ENCODE measurements around the gene MMS22L. TPM values are rescaled to one million over a fixed set of nuclear protein-coding genes. Genes with fewer than 3 reads are reported as not detected.

Gene MMS22L
- total and polyA plus RNA-seq, 2 experiments from 2014 or later = 11.7 to 49.5 TPM

GRCh38 chr6:97113170-97113569, 169.8 kb downstream of the MMS22L start:
- Histone ChIP-seq H3K79me2 (replicated peaks; ENCODE audit: insufficient read depth) (no peaks in the 10 kb centered on the region), H3K4me2 (no peak overlapping the region), H2AFZ (no peak overlapping the region), H3K4me1 (ENCODE audit: insufficient read depth) (no peaks in the 10 kb centered on the region), H3F3A (replicated peaks; ENCODE audit: low read depth) (no peaks in the 10 kb centered on the region), H3K27me3 (ENCODE audit: insufficient read depth) (no peaks in the 10 kb centered on the region), H3K36me3 (ENCODE audit: insufficient read depth) (no peaks in the 10 kb centered on the region), H3K27ac (ENCODE audit: low read depth) (no peak overlapping the region), H3K4me3 (no peak overlapping the region), H4K20me1 (replicated peaks; ENCODE audit: insufficient read depth) (no peaks in the 10 kb centered on the region), H3K9me2 (ENCODE audit: insufficient read depth) (peaks cover 5% of the 10 kb centered on the region)
- Mint-ChIP-seq H3K4me3 (no peak overlapping the region), H3K27me3 (ENCODE audit: insufficient read depth, low read depth, poor library complexity) (no peaks in the 10 kb centered on the region), H3K4me1 (peaks cover 4% of the 10 kb centered on the region; the same call in 2 of the 3 replicates), H3K27ac (no peak overlapping the region), H3K9me3 (peaks cover 6% of the 10 kb centered on the region; the same call in 2 of the 3 replicates), H3K36me3 (ENCODE audit: low read depth) (0 out of 3 replicates have a peak, but pooled peaks cover 4% of the 10 kb centered on the region)
- DNase-seq (ENCODE audit: low spot score) (no peak), ATAC-seq (no peak)
- no peak for TF ChIP-seq NANOG (IDR thresholded peaks at IDR 0.05; ENCODE audit: borderline replicate concordance)
- TF ChIP-seq CREB1 (CRISPR knock-in tag; IDR thresholded peaks at IDR 0.05; ENCODE audit: low read depth) = no peak
- TF ChIP-seq EZH2 (IDR thresholded peaks at IDR 0.05; ENCODE audit: low read depth, unreplicated experiment) = no peak
- TF ChIP-seq, protein P1, sequence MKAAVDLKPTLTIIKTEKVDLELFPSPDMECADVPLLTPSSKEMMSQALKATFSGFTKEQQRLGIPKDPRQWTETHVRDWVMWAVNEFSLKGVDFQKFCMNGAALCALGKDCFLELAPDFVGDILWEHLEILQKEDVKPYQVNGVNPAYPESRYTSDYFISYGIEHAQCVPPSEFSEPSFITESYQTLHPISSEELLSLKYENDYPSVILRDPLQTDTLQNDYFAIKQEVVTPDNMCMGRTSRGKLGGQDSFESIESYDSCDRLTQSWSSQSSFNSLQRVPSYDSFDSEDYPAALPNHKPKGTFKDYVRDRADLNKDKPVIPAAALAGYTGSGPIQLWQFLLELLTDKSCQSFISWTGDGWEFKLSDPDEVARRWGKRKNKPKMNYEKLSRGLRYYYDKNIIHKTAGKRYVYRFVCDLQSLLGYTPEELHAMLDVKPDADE (IDR thresholded peaks at IDR 0.05) = no peak
- no peak for TF ChIP-seq EZH2phosphoT487 (IDR thresholded peaks at IDR 0.05; ENCODE audit: unreplicated experiment)
- no peak for TF ChIP-seq REST (IDR thresholded peaks at IDR 0.05; ENCODE audit: unreplicated experiment)
- TF ChIP-seq, protein P2, sequence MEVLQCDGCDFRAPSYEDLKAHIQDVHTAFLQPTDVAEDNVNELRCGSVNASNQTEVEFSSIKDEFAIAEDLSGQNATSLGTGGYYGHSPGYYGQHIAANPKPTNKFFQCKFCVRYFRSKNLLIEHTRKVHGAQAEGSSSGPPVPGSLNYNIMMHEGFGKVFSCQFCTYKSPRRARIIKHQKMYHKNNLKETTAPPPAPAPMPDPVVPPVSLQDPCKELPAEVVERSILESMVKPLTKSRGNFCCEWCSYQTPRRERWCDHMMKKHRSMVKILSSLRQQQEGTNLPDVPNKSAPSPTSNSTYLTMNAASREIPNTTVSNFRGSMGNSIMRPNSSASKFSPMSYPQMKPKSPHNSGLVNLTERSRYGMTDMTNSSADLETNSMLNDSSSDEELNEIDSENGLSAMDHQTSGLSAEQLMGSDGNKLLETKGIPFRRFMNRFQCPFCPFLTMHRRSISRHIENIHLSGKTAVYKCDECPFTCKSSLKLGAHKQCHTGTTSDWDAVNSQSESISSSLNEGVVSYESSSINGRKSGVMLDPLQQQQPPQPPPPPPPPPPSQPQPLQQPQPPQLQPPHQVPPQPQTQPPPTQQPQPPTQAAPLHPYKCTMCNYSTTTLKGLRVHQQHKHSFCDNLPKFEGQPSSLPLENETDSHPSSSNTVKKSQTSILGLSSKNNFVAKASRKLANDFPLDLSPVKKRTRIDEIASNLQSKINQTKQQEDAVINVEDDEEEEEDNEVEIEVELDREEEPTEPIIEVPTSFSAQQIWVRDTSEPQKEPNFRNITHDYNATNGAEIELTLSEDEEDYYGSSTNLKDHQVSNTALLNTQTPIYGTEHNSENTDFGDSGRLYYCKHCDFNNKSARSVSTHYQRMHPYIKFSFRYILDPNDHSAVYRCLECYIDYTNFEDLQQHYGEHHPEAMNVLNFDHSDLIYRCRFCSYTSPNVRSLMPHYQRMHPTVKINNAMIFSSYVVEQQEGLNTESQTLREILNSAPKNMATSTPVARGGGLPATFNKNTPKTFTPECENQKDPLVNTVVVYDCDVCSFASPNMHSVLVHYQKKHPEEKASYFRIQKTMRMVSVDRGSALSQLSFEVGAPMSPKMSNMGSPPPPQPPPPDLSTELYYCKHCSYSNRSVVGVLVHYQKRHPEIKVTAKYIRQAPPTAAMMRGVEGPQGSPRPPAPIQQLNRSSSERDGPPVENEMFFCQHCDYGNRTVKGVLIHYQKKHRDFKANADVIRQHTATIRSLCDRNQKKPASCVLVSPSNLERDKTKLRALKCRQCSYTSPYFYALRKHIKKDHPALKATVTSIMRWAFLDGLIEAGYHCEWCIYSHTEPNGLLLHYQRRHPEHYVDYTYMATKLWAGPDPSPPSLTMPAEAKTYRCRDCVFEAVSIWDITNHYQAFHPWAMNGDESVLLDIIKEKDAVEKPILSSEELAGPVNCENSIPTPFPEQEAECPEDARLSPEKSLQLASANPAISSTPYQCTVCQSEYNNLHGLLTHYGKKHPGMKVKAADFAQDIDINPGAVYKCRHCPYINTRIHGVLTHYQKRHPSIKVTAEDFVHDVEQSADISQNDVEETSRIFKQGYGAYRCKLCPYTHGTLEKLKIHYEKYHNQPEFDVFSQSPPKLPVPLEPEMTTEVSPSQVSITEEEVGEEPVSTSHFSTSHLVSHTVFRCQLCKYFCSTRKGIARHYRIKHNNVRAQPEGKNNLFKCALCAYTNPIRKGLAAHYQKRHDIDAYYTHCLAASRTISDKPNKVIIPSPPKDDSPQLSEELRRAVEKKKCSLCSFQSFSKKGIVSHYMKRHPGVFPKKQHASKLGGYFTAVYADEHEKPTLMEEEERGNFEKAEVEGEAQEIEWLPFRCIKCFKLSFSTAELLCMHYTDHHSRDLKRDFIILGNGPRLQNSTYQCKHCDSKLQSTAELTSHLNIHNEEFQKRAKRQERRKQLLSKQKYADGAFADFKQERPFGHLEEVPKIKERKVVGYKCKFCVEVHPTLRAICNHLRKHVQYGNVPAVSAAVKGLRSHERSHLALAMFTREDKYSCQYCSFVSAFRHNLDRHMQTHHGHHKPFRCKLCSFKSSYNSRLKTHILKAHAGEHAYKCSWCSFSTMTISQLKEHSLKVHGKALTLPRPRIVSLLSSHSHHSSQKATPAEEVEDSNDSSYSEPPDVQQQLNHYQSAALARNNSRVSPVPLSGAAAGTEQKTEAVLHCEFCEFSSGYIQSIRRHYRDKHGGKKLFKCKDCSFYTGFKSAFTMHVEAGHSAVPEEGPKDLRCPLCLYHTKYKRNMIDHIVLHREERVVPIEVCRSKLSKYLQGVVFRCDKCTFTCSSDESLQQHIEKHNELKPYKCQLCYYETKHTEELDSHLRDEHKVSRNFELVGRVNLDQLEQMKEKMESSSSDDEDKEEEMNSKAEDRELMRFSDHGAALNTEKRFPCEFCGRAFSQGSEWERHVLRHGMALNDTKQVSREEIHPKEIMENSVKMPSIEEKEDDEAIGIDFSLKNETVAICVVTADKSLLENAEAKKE (CRISPR knock-in tag; IDR thresholded peaks at IDR 0.05) = no peak
- no peak for TF ChIP-seq ZNF114 (CRISPR knock-in tag; IDR thresholded peaks at IDR 0.05)
- TF ChIP-seq ZNF331 (CRISPR knock-in tag; IDR thresholded peaks at IDR 0.05; ENCODE audit: low read depth) = no peak
- no peak for TF ChIP-seq STAT1 (IDR thresholded peaks at IDR 0.05; ENCODE audit: unreplicated experiment)
- no peak for TF ChIP-seq JUNB (IDR thresholded peaks at IDR 0.05; ENCODE audit: unreplicated experiment)
- TF ChIP-seq POLR2AphosphoS5 (IDR thresholded peaks at IDR 0.05; ENCODE audit: low read depth) = no peak
- TF ChIP-seq CTCF (conservative IDR thresholded peaks at IDR 0.05; ENCODE audit: low read depth in 2 of 2) = no peak

All from GM23338 (cell line).